HFFc6 (cell line): ENCODE measurements around the gene PAK6. TPM values are rescaled to one million over a fixed set of nuclear protein-coding genes. Genes with fewer than 3 reads are reported as not detected.

Experiments used
- DNase-seq: peaks from one replicate; pipeline ENCODE4 v3.0.0-alpha.2; 2018
- H3K27ac Mint-ChIP-seq: 2 replicates; pipeline ENCODE4 v1.8.0; 2020; ENCODE audit warnings: mild to moderate bottlenecking, mixed read lengths
- H3K27me3 Mint-ChIP-seq: 2 replicates; pipeline ENCODE4 v1.8.0; 2021; ENCODE audit warnings: mild to moderate bottlenecking, moderate library complexity, mixed read lengths; ENCODE audit not compliant: insufficient read depth
- H3K36me3 Mint-ChIP-seq: 2 replicates; pipeline ENCODE4 v1.8.0; 2021; ENCODE audit warnings: low read depth, mixed read lengths
- H3K4me1 Mint-ChIP-seq: 2 replicates; pipeline ENCODE4 v1.8.0; 2020; ENCODE audit warnings: low read depth, mixed read lengths
- H3K4me3 Mint-ChIP-seq: 2 replicates; pipeline ENCODE4 v1.8.0; 2020; ENCODE audit warnings: mild to moderate bottlenecking, moderate library complexity, mixed read lengths
- H3K9me3 Mint-ChIP-seq: 2 replicates; pipeline ENCODE4 v1.8.0; 2020; ENCODE audit warnings: mild to moderate bottlenecking, mixed read lengths
- total RNA-seq, 6 experiments: library from RNA; stranded (reverse); fragmentation: NEBNext Ultra II Directional; extraction: Animal tissue kit (Norgen Biotek cat#: 25700); gene quantifications; 2 replicates in 1 of 6; 3 replicates in 5 of 6; pipeline ENCODE4 v1.2.3, GENCODE V29; 2021
- TF ChIP-seq, protein P1 (sequence below): fragments of 200-600 bp; sonication (generic); IDR thresholded peaks from 2 replicates; pipeline ENCODE4 v1.5.0; 2021; ENCODE audit warnings: antibody characterized with exemption, mild to moderate bottlenecking

Gene PAK6
- total RNA-seq, 6 experiments from 2014 or later = not detected

DNA sequence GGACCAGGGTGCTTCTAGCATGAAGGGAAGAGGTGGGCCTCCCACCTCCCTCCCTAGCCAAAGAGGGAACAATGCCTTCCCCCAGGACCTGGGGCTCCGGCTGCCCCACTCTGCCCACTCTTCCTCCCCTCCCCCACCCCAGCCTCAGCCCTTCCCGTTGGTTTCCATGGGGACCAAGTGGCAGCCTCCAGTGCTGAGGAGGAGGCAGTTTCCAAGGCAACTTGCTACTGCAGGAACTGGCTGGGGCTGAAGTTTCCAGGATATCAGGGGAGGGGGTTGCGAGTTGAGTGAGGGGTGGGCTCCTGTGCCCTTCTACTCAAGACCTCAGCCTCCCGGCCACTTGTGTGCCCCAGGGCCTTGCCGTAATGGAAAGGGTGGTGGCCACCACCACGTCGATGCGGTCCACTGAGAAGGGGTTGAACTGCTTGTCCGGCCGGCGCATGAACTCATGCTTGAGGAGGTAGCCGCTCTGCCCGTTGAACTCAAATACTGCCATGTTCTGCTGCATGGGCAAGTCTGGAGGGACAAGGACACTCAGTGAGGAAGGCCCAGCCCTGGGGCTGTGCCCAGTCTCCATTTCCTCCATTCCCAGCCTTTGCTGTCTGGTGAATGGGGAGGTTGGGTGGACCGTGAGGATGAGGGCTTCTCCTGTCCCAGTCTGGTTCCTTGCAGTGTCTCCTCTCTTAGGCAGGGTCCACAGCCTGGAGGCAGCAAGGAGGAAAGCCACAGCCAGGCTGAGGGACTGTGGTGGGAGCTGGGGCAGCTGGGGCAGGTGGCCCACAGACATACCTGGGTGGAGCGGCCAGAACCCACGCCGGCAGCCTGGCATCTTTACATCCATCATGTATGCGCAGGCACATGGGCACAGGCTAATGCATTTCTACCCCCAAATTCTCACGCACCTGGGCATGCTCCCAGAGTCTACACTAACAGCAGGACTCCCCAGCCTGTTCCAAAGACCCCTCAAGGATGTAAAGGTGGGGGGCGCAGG is 55.3 kb downstream of the PAK6 start:
- no peak for DNase-seq
- H3K4me1 Mint-ChIP-seq = no peaks in the 10 kb centered on the region
- TF ChIP-seq, protein P1, sequence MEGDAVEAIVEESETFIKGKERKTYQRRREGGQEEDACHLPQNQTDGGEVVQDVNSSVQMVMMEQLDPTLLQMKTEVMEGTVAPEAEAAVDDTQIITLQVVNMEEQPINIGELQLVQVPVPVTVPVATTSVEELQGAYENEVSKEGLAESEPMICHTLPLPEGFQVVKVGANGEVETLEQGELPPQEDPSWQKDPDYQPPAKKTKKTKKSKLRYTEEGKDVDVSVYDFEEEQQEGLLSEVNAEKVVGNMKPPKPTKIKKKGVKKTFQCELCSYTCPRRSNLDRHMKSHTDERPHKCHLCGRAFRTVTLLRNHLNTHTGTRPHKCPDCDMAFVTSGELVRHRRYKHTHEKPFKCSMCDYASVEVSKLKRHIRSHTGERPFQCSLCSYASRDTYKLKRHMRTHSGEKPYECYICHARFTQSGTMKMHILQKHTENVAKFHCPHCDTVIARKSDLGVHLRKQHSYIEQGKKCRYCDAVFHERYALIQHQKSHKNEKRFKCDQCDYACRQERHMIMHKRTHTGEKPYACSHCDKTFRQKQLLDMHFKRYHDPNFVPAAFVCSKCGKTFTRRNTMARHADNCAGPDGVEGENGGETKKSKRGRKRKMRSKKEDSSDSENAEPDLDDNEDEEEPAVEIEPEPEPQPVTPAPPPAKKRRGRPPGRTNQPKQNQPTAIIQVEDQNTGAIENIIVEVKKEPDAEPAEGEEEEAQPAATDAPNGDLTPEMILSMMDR = no peak
- peaks cover 2% of the 10 kb centered on the region for H3K36me3 Mint-ChIP-seq
- H3K27ac Mint-ChIP-seq = no peak overlapping the region
- H3K27me3 Mint-ChIP-seq = peaks cover 57% of the 10 kb centered on the region
- peaks cover 5% of the 10 kb centered on the region for H3K9me3 Mint-ChIP-seq
- no peak overlapping the region for H3K4me3 Mint-ChIP-seq

DNA sequence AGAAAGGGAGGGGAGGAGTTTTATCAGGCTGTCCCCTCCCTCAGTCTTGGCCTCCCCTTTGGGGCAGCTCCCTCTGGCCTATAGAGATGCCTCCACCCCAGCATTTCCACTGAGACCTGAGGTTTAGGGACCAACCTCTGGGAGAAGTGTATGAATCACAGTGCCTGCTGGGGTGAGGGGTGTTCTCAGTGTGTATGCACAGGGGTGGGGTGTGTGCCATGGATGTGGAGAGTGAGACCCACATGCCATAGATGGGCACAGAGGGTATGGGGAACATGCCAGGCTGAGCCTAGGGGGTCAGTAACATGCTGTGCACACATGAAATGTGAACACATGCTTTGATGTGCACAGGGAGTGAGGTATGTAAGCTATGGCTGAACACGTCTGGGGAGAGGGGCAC is 56.4 kb downstream of the PAK6 start:
- peaks cover 63% of the 10 kb centered on the region for H3K27me3 Mint-ChIP-seq
- no peak overlapping the region for H3K27ac Mint-ChIP-seq
- H3K36me3 Mint-ChIP-seq = peaks cover 8% of the 10 kb centered on the region
- H3K4me1 Mint-ChIP-seq = no peaks in the 10 kb centered on the region
- DNase-seq = no peak
- TF ChIP-seq, protein P1 = no peak
- H3K9me3 Mint-ChIP-seq = peaks cover 15% of the 10 kb centered on the region
- no peak overlapping the region for H3K4me3 Mint-ChIP-seq

DNA sequence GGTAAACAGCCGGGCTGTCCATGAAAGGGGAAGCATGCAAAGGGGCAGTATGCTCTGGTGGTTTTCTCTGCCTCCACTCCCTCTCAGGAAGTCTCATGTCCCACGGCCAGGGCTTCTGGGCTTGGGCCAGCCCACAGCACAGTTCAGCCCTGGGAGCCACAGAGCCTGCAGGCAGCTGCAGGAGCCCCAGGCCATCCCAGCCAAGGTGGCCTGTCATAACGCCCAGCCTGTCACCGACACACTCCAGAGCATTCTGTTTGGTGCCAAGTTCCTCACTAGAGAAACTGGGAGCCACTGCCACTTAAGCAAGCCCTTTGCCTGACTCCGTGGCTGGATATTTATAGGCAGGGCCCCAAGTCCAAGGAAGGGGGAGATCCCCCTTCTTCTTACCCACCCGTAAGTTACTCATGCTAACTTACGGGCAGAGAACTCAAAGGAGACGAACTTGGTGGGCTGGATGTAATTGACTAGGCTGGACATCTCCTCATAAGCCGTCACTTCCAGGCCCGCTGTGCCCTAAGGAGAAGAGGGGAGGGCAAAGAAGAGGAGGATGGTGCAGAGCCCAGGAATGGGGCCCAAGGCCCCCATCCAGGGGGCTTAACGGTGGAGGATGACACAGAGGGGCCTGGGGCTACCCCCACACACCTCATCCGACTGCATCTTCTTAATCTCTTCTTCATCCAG is 57.2 kb downstream of the PAK6 start:
- DNase-seq = no peak
- Mint-ChIP-seq H3K4me1 (no peaks in the 10 kb centered on the region), H3K36me3 (peaks cover 8% of the 10 kb centered on the region), H3K27ac (no peak overlapping the region), H3K27me3 (peaks cover 66% of the 10 kb centered on the region), H3K4me3 (no peak overlapping the region), H3K9me3 (peaks cover 20% of the 10 kb centered on the region)
- TF ChIP-seq, protein P1 = no peak

DNA sequence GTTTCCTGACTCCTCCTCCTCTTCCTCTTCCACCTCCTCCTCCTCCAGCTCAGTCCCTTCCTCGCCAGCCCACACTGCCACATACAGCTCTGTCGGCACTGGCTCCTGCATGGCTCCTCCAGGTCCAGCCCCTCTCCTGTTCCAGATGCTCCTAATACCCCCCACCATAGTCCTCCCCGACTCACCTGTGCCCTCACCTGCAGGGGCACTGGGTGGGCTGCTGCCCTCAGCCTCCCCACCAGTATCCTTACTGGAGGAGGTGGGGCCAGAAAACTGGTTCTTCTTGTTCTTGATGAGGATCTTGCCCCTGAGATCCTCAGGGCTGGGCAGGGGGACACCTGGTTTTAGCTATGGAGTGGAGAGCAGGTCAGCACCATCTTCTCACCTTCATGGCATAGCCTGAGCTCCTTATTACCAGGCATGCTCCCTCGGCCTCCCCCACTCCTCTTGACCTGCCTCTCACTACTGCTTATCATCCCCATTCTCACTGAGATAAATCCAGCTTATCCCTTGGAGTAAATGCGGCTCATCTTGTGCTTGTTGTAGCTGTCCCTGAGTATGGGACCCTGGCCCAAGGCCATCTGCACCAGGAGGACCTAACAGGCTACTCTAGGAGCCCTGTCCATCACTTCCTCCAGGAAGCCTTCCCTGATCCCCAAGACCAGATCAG is 57.8 kb downstream of the PAK6 start:
- Mint-ChIP-seq H3K36me3 (peaks cover 8% of the 10 kb centered on the region), H3K4me1 (no peaks in the 10 kb centered on the region), H3K9me3 (peaks cover 20% of the 10 kb centered on the region), H3K4me3 (no peak overlapping the region), H3K27me3 (peaks cover 69% of the 10 kb centered on the region), H3K27ac (no peak overlapping the region)
- TF ChIP-seq, protein P1 = no peak
- no peak for DNase-seq

DNA sequence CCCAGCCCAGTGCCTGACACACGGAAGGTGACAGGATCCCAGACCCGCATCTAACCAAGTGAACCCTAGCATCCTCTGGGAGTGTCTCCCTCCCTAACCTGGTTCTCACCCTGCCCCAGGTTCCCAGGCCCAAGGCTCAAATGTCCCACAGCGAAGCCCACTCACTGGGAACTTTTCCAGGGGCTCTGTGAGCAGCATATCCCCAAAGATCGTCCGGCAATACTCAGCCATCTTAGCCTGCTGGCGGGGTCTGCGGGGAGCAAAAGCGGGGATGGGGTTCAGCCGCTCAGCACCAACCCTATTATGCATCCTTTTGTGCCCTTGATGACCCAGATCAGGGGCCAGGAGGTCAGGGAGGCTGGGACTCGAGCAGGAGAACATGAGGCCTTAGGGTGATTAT is 58.5 kb downstream of the PAK6 start:
- Mint-ChIP-seq H3K27me3 (peaks cover 66% of the 10 kb centered on the region), H3K36me3 (peaks cover 8% of the 10 kb centered on the region), H3K4me1 (no peaks in the 10 kb centered on the region), H3K27ac (no peak overlapping the region), H3K4me3 (no peak overlapping the region), H3K9me3 (peaks cover 20% of the 10 kb centered on the region)
- no peak for DNase-seq
- TF ChIP-seq, protein P1 = no peak
